AG04450 (cell line): ENCODE measurements around the gene KCNIP3. TPM values are rescaled to one million over a fixed set of nuclear protein-coding genes. Genes with fewer than 3 reads are reported as not detected.

Source experiments
- CTCF ChIA-PET: fragments of 300-600, 350-600 bp; formaldehyde crosslinking; extraction: SDS; loops from one replicate; lab custom pipeline; 2022; ENCODE audit warnings: antibody characterized with exemption, inconsistent platforms; lab: Charles Lee
- POLR2A ChIA-PET: fragments of 350-600 bp; formaldehyde crosslinking; extraction: SDS; loops from one replicate; lab custom pipeline; 2021; ENCODE audit warnings: antibody characterized with exemption, inconsistent platforms; lab: Yijun Ruan, JAX
- DNase-seq: peaks from one replicate; pipeline ENCODE4 v3.0.0-alpha.2; 2011; ENCODE audit warnings: low read depth, low spot score
- H3K27ac ChIP-seq: one replicate; pipeline ENCODE4 v1.5.1; 2012; ENCODE audit warnings: low read depth, low read length, control low read depth
- H3K27me3 ChIP-seq: one replicate; pipeline ENCODE4 v1.6.0; 2012; ENCODE audit warnings: low read length; ENCODE audit not compliant: control insufficient read depth, insufficient read depth
- H3K4me3 ChIP-seq: 2 replicates; pipeline ENCODE4 v1.5.1; 2011; ENCODE audit warnings: mild to moderate bottlenecking, low read depth, low read length, control low read depth
- H3K9me3 ChIP-seq: 2 replicates; pipeline ENCODE4 v1.5.1; 2012; ENCODE audit warnings: low read length; ENCODE audit not compliant: control insufficient read depth, insufficient read depth
- CTCF ChIP-seq: IDR thresholded peaks from 2 replicates; pipeline ENCODE4 v1.5.1; 2011; ENCODE audit warnings: low read depth, low read length, control low read depth, inconsistent platforms
- polyA plus RNA-seq: library from polyadenylated mRNA; depleted of rRNA; stranded (reverse); fragments of >200 nt; gene quantifications from 2 replicates; pipeline ENCODE4 v1.2.3, GENCODE V29; 2011

The KCNIP3 gene
- polyA plus RNA-seq, 1 experiment: 0.12 TPM

- CTCF ChIA-PET: no interaction called here
- POLR2A ChIA-PET: no interaction called here
- no peak overlapping the region for H3K27ac ChIP-seq
- TF ChIP-seq CTCF: no peak
- no peak for DNase-seq
- H3K4me3 ChIP-seq: no peak overlapping the region
- no peaks in the 10 kb centered on the region; the same call in 1 of the 2 replicates for H3K9me3 ChIP-seq
- peaks cover 23% of the 10 kb centered on the region for H3K27me3 ChIP-seq
These were observed 52.6 kb downstream of the KCNIP3 start for GRCh38 chr2:95349568-95350322.

GRCh38 chr2:95350368-95350767 is 53.2 kb downstream of the KCNIP3 start:
- Histone ChIP-seq H3K27me3 (peaks cover 21% of the 10 kb centered on the region), H3K27ac (no peak overlapping the region), H3K4me3 (no peak overlapping the region), H3K9me3 (no peaks in the 10 kb centered on the region; the same call in 1 of the 2 replicates)
- CTCF ChIA-PET: no interaction called here
- POLR2A ChIA-PET: no interaction called here
- TF ChIP-seq CTCF: no peak
- no peak for DNase-seq

- ChIA-PET POLR2A (no interaction called here), CTCF (no interaction called here)
- H3K9me3 ChIP-seq: no peaks in the 10 kb centered on the region; the same call in 1 of the 2 replicates
- no peak for DNase-seq
- no peak overlapping the region for H3K27ac ChIP-seq
- TF ChIP-seq CTCF: no peak
- peaks cover 21% of the 10 kb centered on the region for H3K27me3 ChIP-seq
- no peak overlapping the region for H3K4me3 ChIP-seq
These were observed 53.8 kb downstream of the KCNIP3 start for GRCh38 chr2:95350774-95351597.

GRCh38 chr2:95351598-95351915 is 54.4 kb downstream of the KCNIP3 start:
- H3K9me3 ChIP-seq: no peaks in the 10 kb centered on the region; the same call in 1 of the 2 replicates
- no peak for TF ChIP-seq CTCF
- H3K27me3 ChIP-seq: peaks cover 21% of the 10 kb centered on the region
- no peak overlapping the region for H3K4me3 ChIP-seq
- no peak overlapping the region for H3K27ac ChIP-seq
- DNase-seq: no peak
- ChIA-PET CTCF (no interaction called here), POLR2A (no interaction called here)
